GM19395 (cell line): ENCODE measurements around the gene LMF1.
"Not testable (repeated sequence)": the region's sequence is repeated elsewhere in the genome, so short reads cannot be mapped to it uniquely, and the experiment has no call there.

Source experiments
- ATAC-seq: cut with Tn5 transposase; IDR thresholded peaks from one replicate; pipeline ENCODE4 v1.9.1; 2021; ENCODE audit warnings: mild to moderate bottlenecking, moderate library complexity; ENCODE audit not compliant: unreplicated experiment

The LMF1 gene

GRCh38 chr16:838741-839140 is 132.0 kb downstream of the LMF1 start:
- no peak for ATAC-seq

GRCh38 chr16:836822-837221 is 134.0 kb downstream of the LMF1 start:
- not testable (repeated sequence) for ATAC-seq

- no peak for ATAC-seq
These were observed 134.6 kb downstream of the LMF1 start for GRCh38 chr16:836221-836620.

- ATAC-seq: no peak
These were observed 135.4 kb downstream of the LMF1 start for GRCh38 chr16:835373-835772.

- ATAC-seq: no peak
These were observed 137.4 kb downstream of the LMF1 start for GRCh38 chr16:833411-833810.

GRCh38 chr16:832652-833336 is 138.0 kb downstream of the LMF1 start:
- no peak for ATAC-seq

- no peak for ATAC-seq
These were observed 139.0 kb downstream of the LMF1 start for GRCh38 chr16:831571-832413.

- ATAC-seq: no peak
These were observed 139.8 kb downstream of the LMF1 start for GRCh38 chr16:830871-831570.

GRCh38 chr16:830107-830870 is 140.5 kb downstream of the LMF1 start:
- no peak for ATAC-seq

- no peak for ATAC-seq
These were observed 141.9 kb downstream of the LMF1 start for GRCh38 chr16:828891-829290.

GRCh38 chr16:827513-827912 is 143.3 kb downstream of the LMF1 start:
- no peak for ATAC-seq

- no peak for ATAC-seq
These were observed 145.3 kb downstream of the LMF1 start for GRCh38 chr16:825341-826061.

- ATAC-seq: no peak
These were observed 146.2 kb downstream of the LMF1 start for GRCh38 chr16:824601-825000.

- ATAC-seq: no peak
These were observed 146.6 kb downstream of the LMF1 start for GRCh38 chr16:824194-824593.

- ATAC-seq: no peak
These were observed 147.9 kb downstream of the LMF1 start for GRCh38 chr16:822909-823297.

- no peak for ATAC-seq
These were observed 148.4 kb downstream of the LMF1 start for GRCh38 chr16:822174-822908.

GRCh38 chr16:821751-822150 is 149.0 kb downstream of the LMF1 start:
- ATAC-seq: no peak

GRCh38 chr16:820748-821147 is 150.0 kb downstream of the LMF1 start:
- ATAC-seq: no peak

GRCh38 chr16:820044-820408 is 150.8 kb downstream of the LMF1 start:
- not testable (repeated sequence) for ATAC-seq
